ENCODE data around the gene FHL2.

DNA sequence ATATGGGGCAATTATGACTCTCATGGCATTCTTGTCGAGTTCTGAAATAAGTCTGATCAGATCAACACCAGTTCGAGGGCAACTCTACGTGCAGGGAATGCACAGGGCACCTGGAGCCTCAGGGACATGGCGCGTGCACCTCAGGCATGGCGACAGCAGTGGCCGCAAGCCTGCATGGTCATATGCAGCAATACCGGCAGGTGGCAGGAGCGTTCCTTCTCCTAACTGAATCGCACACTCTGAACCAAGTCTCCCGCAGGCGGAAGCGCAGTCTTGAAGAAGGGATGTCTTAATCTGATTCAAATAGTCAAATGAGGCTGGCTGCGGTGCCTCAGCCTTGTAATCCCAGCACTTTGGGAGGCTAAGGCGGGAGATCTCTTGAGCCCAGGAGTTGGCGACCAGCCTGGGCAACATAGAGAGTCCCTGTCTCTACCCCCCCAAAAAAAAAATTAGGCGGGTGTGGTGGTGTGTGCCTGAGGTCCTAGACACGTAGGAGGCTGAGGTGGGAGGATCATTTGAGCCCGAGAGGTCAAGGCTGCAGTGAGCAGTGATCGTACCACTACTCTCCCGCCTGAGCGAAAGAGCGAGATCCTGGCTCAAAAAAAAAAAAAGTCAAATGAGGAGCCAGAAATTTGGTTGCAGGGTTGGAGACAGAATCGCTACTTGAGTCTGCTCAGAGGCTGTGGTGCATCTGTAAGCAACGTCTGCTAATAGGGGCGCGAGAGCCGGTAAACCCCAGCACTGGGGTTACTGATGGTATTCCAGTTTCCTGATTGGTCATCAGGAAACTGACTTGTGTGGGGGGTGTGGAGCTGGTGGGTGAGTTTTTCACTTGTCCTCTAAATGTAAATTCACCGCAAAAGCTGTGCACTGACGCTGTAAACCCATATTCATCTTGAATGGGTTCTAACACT lies 28.8 kb downstream of the FHL2 start:
- TF ChIP-seq FOS (IDR thresholded peaks at IDR 0.05; ENCODE audit: borderline replicate concordance, insufficient read depth, low read length) (no peak), GATA2 (IDR thresholded peaks at IDR 0.05; ENCODE audit: insufficient read depth, insufficient read length, low read depth, low read length) (no peak), POLR2AphosphoS5 (IDR thresholded peaks at IDR 0.05; ENCODE audit: insufficient read depth, low read depth, low read length) (peak; percentile 9), POLR2A (IDR thresholded peaks at IDR 0.05; ENCODE audit: low read depth, low read length) (no peak), EZH2 (IDR thresholded peaks at IDR 0.05; ENCODE audit: borderline replicate concordance, low read depth, low read length, severe bottlenecking) (no peak)
- TF ChIP-seq, protein P1, sequence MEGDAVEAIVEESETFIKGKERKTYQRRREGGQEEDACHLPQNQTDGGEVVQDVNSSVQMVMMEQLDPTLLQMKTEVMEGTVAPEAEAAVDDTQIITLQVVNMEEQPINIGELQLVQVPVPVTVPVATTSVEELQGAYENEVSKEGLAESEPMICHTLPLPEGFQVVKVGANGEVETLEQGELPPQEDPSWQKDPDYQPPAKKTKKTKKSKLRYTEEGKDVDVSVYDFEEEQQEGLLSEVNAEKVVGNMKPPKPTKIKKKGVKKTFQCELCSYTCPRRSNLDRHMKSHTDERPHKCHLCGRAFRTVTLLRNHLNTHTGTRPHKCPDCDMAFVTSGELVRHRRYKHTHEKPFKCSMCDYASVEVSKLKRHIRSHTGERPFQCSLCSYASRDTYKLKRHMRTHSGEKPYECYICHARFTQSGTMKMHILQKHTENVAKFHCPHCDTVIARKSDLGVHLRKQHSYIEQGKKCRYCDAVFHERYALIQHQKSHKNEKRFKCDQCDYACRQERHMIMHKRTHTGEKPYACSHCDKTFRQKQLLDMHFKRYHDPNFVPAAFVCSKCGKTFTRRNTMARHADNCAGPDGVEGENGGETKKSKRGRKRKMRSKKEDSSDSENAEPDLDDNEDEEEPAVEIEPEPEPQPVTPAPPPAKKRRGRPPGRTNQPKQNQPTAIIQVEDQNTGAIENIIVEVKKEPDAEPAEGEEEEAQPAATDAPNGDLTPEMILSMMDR (IDR thresholded peaks at IDR 0.05; ENCODE audit: extremely low read depth in 1 of 2, insufficient read depth in 1 of 2, low read depth in 1 of 2, low read length in 2 of 2), result peak; percentile 87 to 89

Measured in endothelial cell of umbilical vein (primary cell).